GM12875 (cell line): Measurements from ENCODE around the gene PLXNC1.

ENCODE experiments used
- H3K4me3 ChIP-seq: one replicate; pipeline ENCODE4 v1.5.1; 2011; ENCODE audit warnings: low read depth, low read length, control low read depth
- CTCF ChIP-seq: IDR thresholded peaks from 2 replicates; pipeline ENCODE4 v1.5.1; 2011; ENCODE audit warnings: low read depth, mild to moderate bottlenecking, control low read depth, inconsistent platforms, low read length, moderate library complexity, borderline replicate concordance; ENCODE audit not compliant: insufficient read depth

The PLXNC1 gene

DNA sequence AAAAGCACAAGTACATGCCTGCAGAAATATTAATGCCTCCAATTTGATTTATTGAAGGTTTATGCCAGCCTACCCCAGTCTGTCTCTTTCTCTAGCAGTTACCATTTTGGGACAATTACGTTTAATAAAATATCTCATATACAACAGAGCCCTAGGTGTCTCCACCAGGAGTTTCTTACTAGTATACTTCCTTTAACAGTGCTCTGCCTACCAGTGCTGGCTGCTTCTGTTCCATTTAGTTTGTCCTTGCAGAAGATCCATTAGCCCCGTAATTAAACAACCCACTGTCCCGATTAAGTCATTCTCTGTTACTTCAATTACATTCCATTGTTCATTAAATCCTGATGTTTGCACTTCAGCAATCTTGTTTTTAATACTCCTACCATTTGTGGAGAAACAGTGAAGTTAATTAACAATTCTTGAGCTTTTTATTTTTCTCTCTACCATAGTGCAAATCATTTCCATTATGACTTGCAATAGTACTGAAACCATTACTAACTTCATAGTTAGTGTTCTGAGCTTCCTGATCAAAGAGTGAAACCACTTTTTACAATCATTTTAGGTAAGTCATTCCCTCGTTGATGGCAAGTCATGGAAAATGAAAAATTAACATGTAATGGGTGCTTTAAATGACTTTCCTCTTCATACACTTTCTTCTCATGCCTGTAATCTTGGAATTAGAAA lies 121.1 kb downstream of the PLXNC1 start:
- TF ChIP-seq CTCF: no peak
- no peak overlapping the region for H3K4me3 ChIP-seq

GRCh38 chr12:94271351-94271750 lies 123.0 kb downstream of the PLXNC1 start:
- TF ChIP-seq CTCF: no peak
- no peak overlapping the region for H3K4me3 ChIP-seq

- TF ChIP-seq CTCF: no peak
- H3K4me3 ChIP-seq: no peak overlapping the region
Observed at GRCh38 chr12:94272280-94272679, 123.9 kb downstream of the PLXNC1 start.

DNA sequence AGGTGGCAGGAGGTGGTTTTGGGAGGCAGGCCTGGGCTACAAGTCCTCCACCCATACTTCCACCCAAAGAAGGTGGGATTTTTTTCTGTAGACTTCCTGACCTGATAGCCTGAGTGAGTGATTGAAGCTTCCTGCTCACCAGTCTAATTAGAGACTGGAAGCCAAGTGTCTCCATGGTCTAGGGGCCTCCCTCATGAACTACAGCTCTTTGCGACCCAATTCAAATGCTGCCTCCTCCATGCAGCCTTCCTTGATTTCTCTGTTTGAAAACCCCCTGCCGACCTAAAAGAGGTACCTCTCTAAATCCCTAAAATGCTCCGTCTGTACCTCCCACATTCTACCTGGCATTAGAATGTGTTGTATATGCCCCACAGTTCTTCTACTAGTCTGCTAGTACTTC lies 124.9 kb downstream of the PLXNC1 start:
- no peak for TF ChIP-seq CTCF
- H3K4me3 ChIP-seq: no peak overlapping the region

GRCh38 chr12:94276725-94277124 lies 128.3 kb downstream of the PLXNC1 start:
- no peak for TF ChIP-seq CTCF
- no peak overlapping the region for H3K4me3 ChIP-seq

- no peak overlapping the region for H3K4me3 ChIP-seq
- TF ChIP-seq CTCF: no peak
Observed at GRCh38 chr12:94277426-94278000, 129.1 kb downstream of the PLXNC1 start.

DNA sequence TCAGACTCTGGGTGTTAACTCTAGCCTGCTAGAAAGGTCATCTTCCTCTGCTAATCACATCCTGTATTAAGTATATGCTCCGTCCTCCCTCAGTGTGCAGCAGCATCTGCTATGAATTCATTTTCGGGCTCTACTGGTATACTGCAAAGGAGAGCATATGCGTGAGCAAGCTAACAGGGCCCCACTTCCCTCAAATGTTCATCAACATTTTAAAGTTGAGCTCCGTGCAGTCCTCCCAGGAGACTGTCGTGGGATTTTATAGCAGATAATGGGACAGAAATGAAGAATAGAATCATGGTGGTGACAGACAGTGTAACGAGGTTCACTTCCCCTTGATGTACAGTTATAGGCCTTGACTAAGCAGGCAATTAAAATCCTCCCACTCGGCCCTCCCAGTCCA lies 131.7 kb downstream of the PLXNC1 start:
- TF ChIP-seq CTCF: no peak
- no peak overlapping the region for H3K4me3 ChIP-seq
